Liver (tissue), 3 donors: Measurements from ENCODE around the gene RAB3B.

Experiments used
- EGR1 ChIP-seq, 2 donors: IDR thresholded peaks; 2 replicates each; pipeline ENCODE4 v1.6.1; 2016 to 2018; ENCODE audit warnings: antibody characterized with exemption in 2 of 2, low read depth in 2 of 2
- FOXA1 ChIP-seq: IDR thresholded peaks from 2 replicates; pipeline ENCODE4 v1.6.1; 2016; ENCODE audit warnings: antibody characterized with exemption
- GABPA ChIP-seq, 2 donors: IDR thresholded peaks in 1 of 2; conservative IDR thresholded peaks in 1 of 2; 2 replicates each; pipeline ENCODE4 v1.6.1; 2016; ENCODE audit warnings: antibody characterized with exemption in 2 of 2, mild to moderate bottlenecking in 1 of 2, moderate library complexity in 1 of 2
- HNF4A ChIP-seq, 2 donors: conservative IDR thresholded peaks; 2 replicates each; pipeline ENCODE4 v1.6.1; 2016; ENCODE audit warnings: antibody characterized with exemption in 2 of 2, mild to moderate bottlenecking in 2 of 2
- HNF4G ChIP-seq: IDR thresholded peaks from 2 replicates; pipeline ENCODE4 v1.6.1; 2016; ENCODE audit warnings: antibody characterized with exemption
- JUND ChIP-seq, 2 donors: IDR thresholded peaks; 2 replicates each; pipeline ENCODE4 v1.6.1; 2016; ENCODE audit warnings: antibody characterized with exemption in 2 of 2
- TAF1 ChIP-seq: conservative IDR thresholded peaks from 2 replicates; pipeline ENCODE4 v1.6.1; 2016; ENCODE audit warnings: antibody characterized with exemption, mild to moderate bottlenecking
- YY1 ChIP-seq: IDR thresholded peaks from 2 replicates; pipeline ENCODE4 v1.6.1; 2016; ENCODE audit warnings: antibody characterized with exemption, mild to moderate bottlenecking
- TF ChIP-seq, protein P1 (sequence below): fragments of 150-350 bp; IDR thresholded peaks from 2 replicates; pipeline ENCODE4 v1.5.1; 2017; ENCODE audit warnings: improper control_type of control experiment, low read depth, low read length; ENCODE audit not compliant: missing input control
- TF ChIP-seq, protein P2 (sequence below): IDR thresholded peaks from 2 replicates; pipeline ENCODE4 v1.6.1; 2016; ENCODE audit warnings: antibody characterized with exemption, mild to moderate bottlenecking
- TF ChIP-seq, protein P3 (sequence below): IDR thresholded peaks from 2 replicates; pipeline ENCODE4 v1.6.1; 2016; ENCODE audit warnings: antibody characterized with exemption
- donor health status: healthy.
- donor health status: healthy.

DNA sequence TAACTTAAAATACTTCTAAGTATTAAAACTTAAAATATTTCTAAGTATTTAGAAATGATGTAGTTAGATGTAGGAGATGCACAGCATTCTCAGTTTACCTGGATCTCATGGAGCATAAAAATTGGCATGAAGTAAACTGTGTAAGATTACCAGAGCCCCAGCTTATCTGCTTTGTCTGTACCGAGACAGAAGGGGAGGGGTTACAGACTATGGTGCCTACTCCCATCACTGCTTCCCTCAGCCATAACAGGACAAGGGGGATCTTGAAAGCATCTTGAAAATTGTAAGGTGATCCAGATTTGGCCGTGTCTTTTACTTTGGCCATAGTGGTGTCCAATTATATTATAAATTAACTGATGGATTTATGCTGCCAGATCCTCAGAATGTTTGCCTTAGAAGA is 130.8 kb downstream of the RAB3B start:
- TF ChIP-seq GABPA (IDR thresholded peaks at IDR 0.05 in 1 of 2, conservative IDR thresholded peaks at IDR 0.05 in 1 of 2) = no peak
- TF ChIP-seq, protein P1, sequence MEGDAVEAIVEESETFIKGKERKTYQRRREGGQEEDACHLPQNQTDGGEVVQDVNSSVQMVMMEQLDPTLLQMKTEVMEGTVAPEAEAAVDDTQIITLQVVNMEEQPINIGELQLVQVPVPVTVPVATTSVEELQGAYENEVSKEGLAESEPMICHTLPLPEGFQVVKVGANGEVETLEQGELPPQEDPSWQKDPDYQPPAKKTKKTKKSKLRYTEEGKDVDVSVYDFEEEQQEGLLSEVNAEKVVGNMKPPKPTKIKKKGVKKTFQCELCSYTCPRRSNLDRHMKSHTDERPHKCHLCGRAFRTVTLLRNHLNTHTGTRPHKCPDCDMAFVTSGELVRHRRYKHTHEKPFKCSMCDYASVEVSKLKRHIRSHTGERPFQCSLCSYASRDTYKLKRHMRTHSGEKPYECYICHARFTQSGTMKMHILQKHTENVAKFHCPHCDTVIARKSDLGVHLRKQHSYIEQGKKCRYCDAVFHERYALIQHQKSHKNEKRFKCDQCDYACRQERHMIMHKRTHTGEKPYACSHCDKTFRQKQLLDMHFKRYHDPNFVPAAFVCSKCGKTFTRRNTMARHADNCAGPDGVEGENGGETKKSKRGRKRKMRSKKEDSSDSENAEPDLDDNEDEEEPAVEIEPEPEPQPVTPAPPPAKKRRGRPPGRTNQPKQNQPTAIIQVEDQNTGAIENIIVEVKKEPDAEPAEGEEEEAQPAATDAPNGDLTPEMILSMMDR = no peak
- TF ChIP-seq, protein P2, sequence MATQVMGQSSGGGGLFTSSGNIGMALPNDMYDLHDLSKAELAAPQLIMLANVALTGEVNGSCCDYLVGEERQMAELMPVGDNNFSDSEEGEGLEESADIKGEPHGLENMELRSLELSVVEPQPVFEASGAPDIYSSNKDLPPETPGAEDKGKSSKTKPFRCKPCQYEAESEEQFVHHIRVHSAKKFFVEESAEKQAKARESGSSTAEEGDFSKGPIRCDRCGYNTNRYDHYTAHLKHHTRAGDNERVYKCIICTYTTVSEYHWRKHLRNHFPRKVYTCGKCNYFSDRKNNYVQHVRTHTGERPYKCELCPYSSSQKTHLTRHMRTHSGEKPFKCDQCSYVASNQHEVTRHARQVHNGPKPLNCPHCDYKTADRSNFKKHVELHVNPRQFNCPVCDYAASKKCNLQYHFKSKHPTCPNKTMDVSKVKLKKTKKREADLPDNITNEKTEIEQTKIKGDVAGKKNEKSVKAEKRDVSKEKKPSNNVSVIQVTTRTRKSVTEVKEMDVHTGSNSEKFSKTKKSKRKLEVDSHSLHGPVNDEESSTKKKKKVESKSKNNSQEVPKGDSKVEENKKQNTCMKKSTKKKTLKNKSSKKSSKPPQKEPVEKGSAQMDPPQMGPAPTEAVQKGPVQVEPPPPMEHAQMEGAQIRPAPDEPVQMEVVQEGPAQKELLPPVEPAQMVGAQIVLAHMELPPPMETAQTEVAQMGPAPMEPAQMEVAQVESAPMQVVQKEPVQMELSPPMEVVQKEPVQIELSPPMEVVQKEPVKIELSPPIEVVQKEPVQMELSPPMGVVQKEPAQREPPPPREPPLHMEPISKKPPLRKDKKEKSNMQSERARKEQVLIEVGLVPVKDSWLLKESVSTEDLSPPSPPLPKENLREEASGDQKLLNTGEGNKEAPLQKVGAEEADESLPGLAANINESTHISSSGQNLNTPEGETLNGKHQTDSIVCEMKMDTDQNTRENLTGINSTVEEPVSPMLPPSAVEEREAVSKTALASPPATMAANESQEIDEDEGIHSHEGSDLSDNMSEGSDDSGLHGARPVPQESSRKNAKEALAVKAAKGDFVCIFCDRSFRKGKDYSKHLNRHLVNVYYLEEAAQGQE = no peak
- no peak for TF ChIP-seq HNF4G
- TF ChIP-seq YY1 = no peak
- no peak for TF ChIP-seq HNF4A (conservative IDR thresholded peaks at IDR 0.05)
- TF ChIP-seq, protein P3, sequence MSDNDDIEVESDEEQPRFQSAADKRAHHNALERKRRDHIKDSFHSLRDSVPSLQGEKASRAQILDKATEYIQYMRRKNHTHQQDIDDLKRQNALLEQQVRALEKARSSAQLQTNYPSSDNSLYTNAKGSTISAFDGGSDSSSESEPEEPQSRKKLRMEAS = no peak
- TF ChIP-seq EGR1 (IDR thresholded peaks at IDR 0.05; ENCODE audit: low read depth in 2 of 2) = no peak
- no peak for TF ChIP-seq TAF1
- TF ChIP-seq JUND (IDR thresholded peaks at IDR 0.05) = no peak
- TF ChIP-seq FOXA1 = no peak
